Right lobe of liver (tissue), 4 donors: ENCODE results near the gene STN1.

Source experiments
- POLR2A ChIP-seq: fragments of 450-650 bp; IDR thresholded peaks from one replicate; pipeline ENCODE4 v1.6.1; 2017; ENCODE audit warnings: antibody characterized with exemption, mild to moderate bottlenecking
- TF ChIP-seq, protein P1 (sequence below), 4 donors: fragments of 200-600 bp in 3 of 4; fragments of 450-650 bp in 1 of 4; IDR thresholded peaks; one replicate each; pipeline versions ENCODE4 v1.5.1 to v1.8.0; 2016 to 2022; ENCODE audit warnings: antibody characterized with exemption in 4 of 4, mild to moderate bottlenecking in 2 of 4
- donor health status: DM: no; HTN: no; CAD: no.
- donor health status: DM: no; HTN: no; CAD: no.
- donor health status: DM: no; HTN: yes; CAD: no.

DNA sequence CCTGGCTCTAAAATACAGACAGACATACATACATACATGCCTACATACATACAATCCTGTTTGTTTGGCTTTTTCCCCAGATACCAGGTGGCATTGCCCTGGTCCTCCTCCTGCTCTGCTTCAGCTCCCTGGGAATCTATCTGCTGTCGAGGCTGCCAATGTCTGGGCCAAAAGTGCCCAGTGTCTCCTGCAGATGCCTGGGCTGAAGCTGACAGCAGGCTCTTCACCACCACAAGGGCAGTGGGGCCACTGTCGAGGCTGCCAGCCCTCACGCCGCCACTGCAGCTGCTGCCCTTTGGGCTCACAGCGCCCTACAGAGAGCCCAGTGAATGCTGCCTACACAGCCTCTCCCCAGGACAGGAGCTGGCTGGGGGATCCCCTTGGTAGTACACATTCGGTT lies 18.0 kb upstream of the STN1 start:
- TF ChIP-seq, protein P1, sequence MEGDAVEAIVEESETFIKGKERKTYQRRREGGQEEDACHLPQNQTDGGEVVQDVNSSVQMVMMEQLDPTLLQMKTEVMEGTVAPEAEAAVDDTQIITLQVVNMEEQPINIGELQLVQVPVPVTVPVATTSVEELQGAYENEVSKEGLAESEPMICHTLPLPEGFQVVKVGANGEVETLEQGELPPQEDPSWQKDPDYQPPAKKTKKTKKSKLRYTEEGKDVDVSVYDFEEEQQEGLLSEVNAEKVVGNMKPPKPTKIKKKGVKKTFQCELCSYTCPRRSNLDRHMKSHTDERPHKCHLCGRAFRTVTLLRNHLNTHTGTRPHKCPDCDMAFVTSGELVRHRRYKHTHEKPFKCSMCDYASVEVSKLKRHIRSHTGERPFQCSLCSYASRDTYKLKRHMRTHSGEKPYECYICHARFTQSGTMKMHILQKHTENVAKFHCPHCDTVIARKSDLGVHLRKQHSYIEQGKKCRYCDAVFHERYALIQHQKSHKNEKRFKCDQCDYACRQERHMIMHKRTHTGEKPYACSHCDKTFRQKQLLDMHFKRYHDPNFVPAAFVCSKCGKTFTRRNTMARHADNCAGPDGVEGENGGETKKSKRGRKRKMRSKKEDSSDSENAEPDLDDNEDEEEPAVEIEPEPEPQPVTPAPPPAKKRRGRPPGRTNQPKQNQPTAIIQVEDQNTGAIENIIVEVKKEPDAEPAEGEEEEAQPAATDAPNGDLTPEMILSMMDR (IDR thresholded peaks at IDR 0.05): no peak
- TF ChIP-seq POLR2A: no peak
